GM12872 (cell line): ENCODE data around the gene KISS1.

Experiments
- TF ChIP-seq, protein P1 (sequence below): IDR thresholded peaks from 3 replicates; pipeline ENCODE4 v1.5.1; 2011; ENCODE audit warnings: low read depth, mild to moderate bottlenecking, low read length, moderate library complexity; ENCODE audit not compliant: insufficient read depth

KISS1 gene

GRCh38 chr1:204157962-204158361, 38.3 kb downstream of the KISS1 start:
- TF ChIP-seq, protein P1, sequence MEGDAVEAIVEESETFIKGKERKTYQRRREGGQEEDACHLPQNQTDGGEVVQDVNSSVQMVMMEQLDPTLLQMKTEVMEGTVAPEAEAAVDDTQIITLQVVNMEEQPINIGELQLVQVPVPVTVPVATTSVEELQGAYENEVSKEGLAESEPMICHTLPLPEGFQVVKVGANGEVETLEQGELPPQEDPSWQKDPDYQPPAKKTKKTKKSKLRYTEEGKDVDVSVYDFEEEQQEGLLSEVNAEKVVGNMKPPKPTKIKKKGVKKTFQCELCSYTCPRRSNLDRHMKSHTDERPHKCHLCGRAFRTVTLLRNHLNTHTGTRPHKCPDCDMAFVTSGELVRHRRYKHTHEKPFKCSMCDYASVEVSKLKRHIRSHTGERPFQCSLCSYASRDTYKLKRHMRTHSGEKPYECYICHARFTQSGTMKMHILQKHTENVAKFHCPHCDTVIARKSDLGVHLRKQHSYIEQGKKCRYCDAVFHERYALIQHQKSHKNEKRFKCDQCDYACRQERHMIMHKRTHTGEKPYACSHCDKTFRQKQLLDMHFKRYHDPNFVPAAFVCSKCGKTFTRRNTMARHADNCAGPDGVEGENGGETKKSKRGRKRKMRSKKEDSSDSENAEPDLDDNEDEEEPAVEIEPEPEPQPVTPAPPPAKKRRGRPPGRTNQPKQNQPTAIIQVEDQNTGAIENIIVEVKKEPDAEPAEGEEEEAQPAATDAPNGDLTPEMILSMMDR: no peak

DNA sequence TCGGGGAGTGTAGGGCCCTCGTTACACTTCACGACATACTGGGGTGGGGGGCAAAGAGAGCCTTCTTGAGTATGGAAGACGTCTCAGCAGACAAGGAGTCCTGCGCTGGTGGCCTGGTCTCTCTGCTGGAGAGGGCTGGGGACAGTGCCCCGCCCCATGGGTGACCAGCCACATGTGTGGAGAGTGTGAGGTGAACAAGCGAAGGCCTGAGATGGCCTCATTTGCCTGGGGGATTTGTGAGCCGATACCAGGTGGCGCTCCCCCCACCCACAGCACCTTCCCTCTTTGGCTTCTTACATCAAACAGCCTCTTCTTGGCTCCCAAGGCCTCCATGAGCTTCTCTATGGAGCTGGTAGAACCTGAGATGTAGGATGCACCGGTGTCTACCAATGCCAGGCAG, 40.4 kb downstream of the KISS1 start:
- TF ChIP-seq, protein P1: no peak

GRCh38 chr1:204154568-204155255, 41.6 kb downstream of the KISS1 start:
- TF ChIP-seq, protein P1: no peak

DNA sequence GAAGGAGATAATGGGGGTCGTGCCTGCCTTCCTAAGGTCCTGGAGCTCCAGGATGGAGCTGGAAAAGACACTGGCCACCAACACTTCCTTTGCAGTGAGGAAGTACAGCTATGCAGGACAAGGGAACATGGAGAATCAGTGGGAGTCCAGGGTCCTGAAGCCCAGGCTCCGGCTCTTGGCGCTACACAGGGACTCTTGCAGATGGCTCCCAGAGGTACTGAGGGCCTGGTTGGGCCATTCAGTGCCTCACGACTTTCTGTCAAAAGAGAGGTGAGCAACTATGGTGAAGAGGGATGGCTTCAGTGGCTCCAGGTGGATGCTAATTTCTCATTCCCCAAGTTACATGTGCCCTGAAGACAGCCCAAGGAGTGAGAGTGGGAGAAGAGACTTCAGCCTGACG, 42.6 kb downstream of the KISS1 start:
- TF ChIP-seq, protein P1: no peak

GRCh38 chr1:204152310-204153044, 43.8 kb downstream of the KISS1 start:
- TF ChIP-seq, protein P1: no peak

- TF ChIP-seq, protein P1: no peak
Observed at GRCh38 chr1:204151552-204152309, 44.6 kb downstream of the KISS1 start, which contains the start of gene ETNK2. Gene ETNK2 (minus strand): TSS chr1:204152044. CDS start chr1:204151852, 192 bp downstream.
